GM12878 (cell line): Measurements from ENCODE around the gene IGHMBP2.

Source experiments
- EZH2 ChIP-seq: IDR thresholded peaks from 2 replicates; pipeline ENCODE4 v1.6.1; 2012; ENCODE audit warnings: low read depth, mild to moderate bottlenecking, control low read depth, inconsistent platforms, low read length, borderline replicate concordance; ENCODE audit not compliant: control insufficient read depth
- HCFC1 ChIP-seq: fragments of 150-350 bp; IDR thresholded peaks from 2 replicates; pipeline ENCODE4 v1.6.1; 2014; ENCODE audit warnings: low read length
- JUNB ChIP-seq: IDR thresholded peaks from 2 replicates; pipeline ENCODE4 v1.6.1; 2016; ENCODE audit warnings: antibody characterized with exemption, mild to moderate bottlenecking
- POLR2A ChIP-seq: IDR thresholded peaks from 2 replicates; pipeline ENCODE4 v1.6.1; 2011; ENCODE audit warnings: low read depth, mild to moderate bottlenecking, low read length
- RAD21 ChIP-seq: IDR thresholded peaks from 2 replicates; pipeline ENCODE4 v1.6.1; 2011; ENCODE audit warnings: mild to moderate bottlenecking, low read depth, low read length, moderate library complexity; ENCODE audit not compliant: insufficient read depth
- TAF1 ChIP-seq: IDR thresholded peaks from 2 replicates; pipeline ENCODE4 v1.6.1; 2011; ENCODE audit warnings: mild to moderate bottlenecking, low read depth, low read length, borderline replicate concordance
- YY1 ChIP-seq: IDR thresholded peaks from 2 replicates; pipeline ENCODE4 v1.6.1; 2011; ENCODE audit warnings: low read depth, mild to moderate bottlenecking, low read length
- TF ChIP-seq, protein P1 (sequence below), 3 experiments: IDR thresholded peaks in 2 of 3; conservative IDR thresholded peaks in 1 of 3; 2 replicates each; pipeline ENCODE4 v1.5.1; 2011; ENCODE audit warnings: low read depth in 3 of 3, low read length in 3 of 3, mild to moderate bottlenecking in 3 of 3, control low read depth in 2 of 3, moderate library complexity in 2 of 3, inconsistent platforms in 1 of 3, mixed read lengths in 1 of 3; ENCODE audit not compliant: control insufficient read depth in 2 of 3, insufficient read depth in 1 of 3; ENCODE audit errors: extremely low read depth in 1 of 3
- TF ChIP-seq, protein P2 (sequence below): IDR thresholded peaks from 2 replicates; pipeline ENCODE4 v1.6.1; 2011; ENCODE audit warnings: low read depth, low read length, improper control_type of control experiment, borderline replicate concordance
- TF ChIP-seq, protein P3 (sequence below): IDR thresholded peaks from 2 replicates; pipeline ENCODE4 v1.6.1; 2012; ENCODE audit warnings: low read length, inconsistent platforms
- TF ChIP-seq, protein P4 (sequence below): fragments of 450-650 bp; IDR thresholded peaks from 2 replicates; pipeline ENCODE4 v1.6.1; 2017; ENCODE audit warnings: mild to moderate bottlenecking

DNA sequence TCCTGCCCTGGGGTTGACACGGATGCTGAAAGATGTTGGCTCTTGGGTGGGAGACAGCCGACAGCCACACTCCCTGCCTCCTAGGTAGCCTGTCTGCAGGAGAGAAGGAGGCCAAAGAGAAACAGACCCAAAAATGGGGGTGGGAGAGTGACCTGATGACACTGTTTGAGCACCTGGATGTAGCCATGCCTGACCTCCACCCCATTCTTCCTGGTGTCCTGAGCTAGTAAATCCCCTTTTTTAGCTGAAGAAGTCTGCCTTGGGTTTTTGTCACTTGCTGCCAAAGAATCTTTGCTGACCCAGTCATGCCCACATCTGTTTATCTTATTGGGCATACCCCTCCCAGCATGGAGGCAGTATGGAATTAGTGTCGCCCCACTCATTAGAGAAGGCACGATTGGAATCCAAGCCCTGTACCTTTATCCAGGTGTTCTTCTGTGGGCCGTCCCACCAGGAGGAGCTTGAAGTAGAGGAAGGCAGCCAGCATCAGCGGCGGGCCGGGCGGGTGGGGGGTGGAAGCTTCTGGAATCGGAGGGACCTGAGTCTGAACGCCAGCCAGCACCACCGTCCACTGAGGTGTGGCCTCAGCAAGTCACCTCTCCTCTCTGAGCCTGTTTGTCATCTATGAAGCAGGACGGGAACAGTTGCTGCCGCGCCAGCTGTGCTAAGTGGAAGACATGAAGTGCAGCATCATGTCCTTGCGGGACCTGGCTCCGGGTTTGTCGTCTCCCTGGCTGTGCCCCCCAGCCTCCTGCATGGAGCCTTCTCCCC, 37.8 kb downstream of the IGHMBP2 start:
- TF ChIP-seq, protein P1, sequence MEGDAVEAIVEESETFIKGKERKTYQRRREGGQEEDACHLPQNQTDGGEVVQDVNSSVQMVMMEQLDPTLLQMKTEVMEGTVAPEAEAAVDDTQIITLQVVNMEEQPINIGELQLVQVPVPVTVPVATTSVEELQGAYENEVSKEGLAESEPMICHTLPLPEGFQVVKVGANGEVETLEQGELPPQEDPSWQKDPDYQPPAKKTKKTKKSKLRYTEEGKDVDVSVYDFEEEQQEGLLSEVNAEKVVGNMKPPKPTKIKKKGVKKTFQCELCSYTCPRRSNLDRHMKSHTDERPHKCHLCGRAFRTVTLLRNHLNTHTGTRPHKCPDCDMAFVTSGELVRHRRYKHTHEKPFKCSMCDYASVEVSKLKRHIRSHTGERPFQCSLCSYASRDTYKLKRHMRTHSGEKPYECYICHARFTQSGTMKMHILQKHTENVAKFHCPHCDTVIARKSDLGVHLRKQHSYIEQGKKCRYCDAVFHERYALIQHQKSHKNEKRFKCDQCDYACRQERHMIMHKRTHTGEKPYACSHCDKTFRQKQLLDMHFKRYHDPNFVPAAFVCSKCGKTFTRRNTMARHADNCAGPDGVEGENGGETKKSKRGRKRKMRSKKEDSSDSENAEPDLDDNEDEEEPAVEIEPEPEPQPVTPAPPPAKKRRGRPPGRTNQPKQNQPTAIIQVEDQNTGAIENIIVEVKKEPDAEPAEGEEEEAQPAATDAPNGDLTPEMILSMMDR (IDR thresholded peaks at IDR 0.05 in 2 of 3, conservative IDR thresholded peaks at IDR 0.05 in 1 of 3; ENCODE audit: control insufficient read depth in 2 of 3, extremely low read depth in 1 of 3, insufficient read depth in 1 of 3, low read depth in 3 of 3, low read length in 3 of 3), result no peak
- TF ChIP-seq HCFC1, result no peak
- no peak for TF ChIP-seq POLR2A
- no peak for TF ChIP-seq RAD21
- TF ChIP-seq, protein P2, sequence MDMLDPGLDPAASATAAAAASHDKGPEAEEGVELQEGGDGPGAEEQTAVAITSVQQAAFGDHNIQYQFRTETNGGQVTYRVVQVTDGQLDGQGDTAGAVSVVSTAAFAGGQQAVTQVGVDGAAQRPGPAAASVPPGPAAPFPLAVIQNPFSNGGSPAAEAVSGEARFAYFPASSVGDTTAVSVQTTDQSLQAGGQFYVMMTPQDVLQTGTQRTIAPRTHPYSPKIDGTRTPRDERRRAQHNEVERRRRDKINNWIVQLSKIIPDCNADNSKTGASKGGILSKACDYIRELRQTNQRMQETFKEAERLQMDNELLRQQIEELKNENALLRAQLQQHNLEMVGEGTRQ, result no peak
- TF ChIP-seq, protein P3, sequence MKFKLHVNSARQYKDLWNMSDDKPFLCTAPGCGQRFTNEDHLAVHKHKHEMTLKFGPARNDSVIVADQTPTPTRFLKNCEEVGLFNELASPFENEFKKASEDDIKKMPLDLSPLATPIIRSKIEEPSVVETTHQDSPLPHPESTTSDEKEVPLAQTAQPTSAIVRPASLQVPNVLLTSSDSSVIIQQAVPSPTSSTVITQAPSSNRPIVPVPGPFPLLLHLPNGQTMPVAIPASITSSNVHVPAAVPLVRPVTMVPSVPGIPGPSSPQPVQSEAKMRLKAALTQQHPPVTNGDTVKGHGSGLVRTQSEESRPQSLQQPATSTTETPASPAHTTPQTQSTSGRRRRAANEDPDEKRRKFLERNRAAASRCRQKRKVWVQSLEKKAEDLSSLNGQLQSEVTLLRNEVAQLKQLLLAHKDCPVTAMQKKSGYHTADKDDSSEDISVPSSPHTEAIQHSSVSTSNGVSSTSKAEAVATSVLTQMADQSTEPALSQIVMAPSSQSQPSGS, result no peak
- no peak for TF ChIP-seq TAF1
- TF ChIP-seq YY1, result no peak
- no peak for TF ChIP-seq JUNB
- TF ChIP-seq, protein P4, sequence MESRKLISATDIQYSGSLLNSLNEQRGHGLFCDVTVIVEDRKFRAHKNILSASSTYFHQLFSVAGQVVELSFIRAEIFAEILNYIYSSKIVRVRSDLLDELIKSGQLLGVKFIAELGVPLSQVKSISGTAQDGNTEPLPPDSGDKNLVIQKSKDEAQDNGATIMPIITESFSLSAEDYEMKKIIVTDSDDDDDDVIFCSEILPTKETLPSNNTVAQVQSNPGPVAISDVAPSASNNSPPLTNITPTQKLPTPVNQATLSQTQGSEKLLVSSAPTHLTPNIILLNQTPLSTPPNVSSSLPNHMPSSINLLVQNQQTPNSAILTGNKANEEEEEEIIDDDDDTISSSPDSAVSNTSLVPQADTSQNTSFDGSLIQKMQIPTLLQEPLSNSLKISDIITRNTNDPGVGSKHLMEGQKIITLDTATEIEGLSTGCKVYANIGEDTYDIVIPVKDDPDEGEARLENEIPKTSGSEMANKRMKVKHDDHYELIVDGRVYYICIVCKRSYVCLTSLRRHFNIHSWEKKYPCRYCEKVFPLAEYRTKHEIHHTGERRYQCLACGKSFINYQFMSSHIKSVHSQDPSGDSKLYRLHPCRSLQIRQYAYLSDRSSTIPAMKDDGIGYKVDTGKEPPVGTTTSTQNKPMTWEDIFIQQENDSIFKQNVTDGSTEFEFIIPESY, result no peak
- no peak for TF ChIP-seq EZH2
